ENCODE results near the gene FRRS1. TPM values are rescaled to one million over a fixed set of nuclear protein-coding genes. Genes with fewer than 3 reads are reported as not detected.

FRRS1 gene
- total and polyA plus RNA-seq, 2 experiments from 2014 or later, result 0.34 to 6.8 TPM

GRCh38 chr1:99811747-99812146 is 45.3 kb upstream of the FRRS1 start (continued):
- TF ChIP-seq EZH2phosphoT487 (IDR thresholded peaks at IDR 0.05; ENCODE audit: unreplicated experiment) (no peak), STAT1 (IDR thresholded peaks at IDR 0.05; ENCODE audit: unreplicated experiment) (no peak), EZH2 (IDR thresholded peaks at IDR 0.05; ENCODE audit: low read depth, unreplicated experiment) (no peak), ZNF331 (CRISPR knock-in tag; IDR thresholded peaks at IDR 0.05; ENCODE audit: low read depth) (no peak), ZNF462 (CRISPR knock-in tag; IDR thresholded peaks at IDR 0.05) (no peak), NANOG (IDR thresholded peaks at IDR 0.05; ENCODE audit: borderline replicate concordance) (no peak), POLR2AphosphoS5 (IDR thresholded peaks at IDR 0.05; ENCODE audit: low read depth) (no peak)

- no peaks in the 10 kb centered on the region for H3K36me3 ChIP-seq (ENCODE audit: insufficient read depth)
- H2AFZ ChIP-seq, result no peak overlapping the region
- ATAC-seq, result no peak
- H3K4me3 ChIP-seq, result no peak overlapping the region
- no peaks in the 10 kb centered on the region for H3K9me2 ChIP-seq (ENCODE audit: insufficient read depth)
- H3K4me2 ChIP-seq, result no peak overlapping the region
- no peaks in the 10 kb centered on the region for H3K27me3 Mint-ChIP-seq (ENCODE audit: insufficient read depth, low read depth, poor library complexity)
- H3K27me3 ChIP-seq (ENCODE audit: insufficient read depth), result no peaks in the 10 kb centered on the region
- H3F3A ChIP-seq (replicated peaks; ENCODE audit: low read depth), result no peaks in the 10 kb centered on the region
- no peaks in the 10 kb centered on the region for H3K9me3 Mint-ChIP-seq
- H4K20me1 ChIP-seq (replicated peaks; ENCODE audit: insufficient read depth), result no peaks in the 10 kb centered on the region
- no peaks in the 10 kb centered on the region for H3K36me3 Mint-ChIP-seq (ENCODE audit: low read depth)
- no peak overlapping the region for H3K27ac ChIP-seq (ENCODE audit: low read depth)
- no peaks in the 10 kb centered on the region for H3K4me1 ChIP-seq (ENCODE audit: insufficient read depth)
- DNase-seq (ENCODE audit: low spot score), result no peak
- H3K79me2 ChIP-seq (replicated peaks; ENCODE audit: insufficient read depth), result no peaks in the 10 kb centered on the region
- no peak overlapping the region for H3K4me3 Mint-ChIP-seq
- H3K27ac Mint-ChIP-seq, result no peak overlapping the region; the same call in 1 of the 2 replicates
- peaks cover 7% of the 10 kb centered on the region for H3K4me1 Mint-ChIP-seq
- TF ChIP-seq STAT1 (IDR thresholded peaks at IDR 0.05; ENCODE audit: unreplicated experiment) (no peak), POLR2AphosphoS5 (IDR thresholded peaks at IDR 0.05; ENCODE audit: low read depth) (no peak), ZNF331 (CRISPR knock-in tag; IDR thresholded peaks at IDR 0.05; ENCODE audit: low read depth) (no peak), REST (IDR thresholded peaks at IDR 0.05; ENCODE audit: unreplicated experiment) (no peak)
These were observed 44.6 kb upstream of the FRRS1 start for GRCh38 chr1:99811075-99811474.
